Ishikawa (cell line): ENCODE results near the gene CALCOCO1.

Experiments
- CEBPB ChIP-seq: IDR thresholded peaks from 2 replicates; pipeline ENCODE4 v1.6.1; 2012
- CREB1 ChIP-seq: IDR thresholded peaks from 2 replicates; pipeline ENCODE4 v1.6.1; 2012; ENCODE audit warnings: low read depth
- EGR1 ChIP-seq: IDR thresholded peaks from 2 replicates; pipeline ENCODE4 v1.6.1; 2012
- EP300 ChIP-seq: IDR thresholded peaks from 2 replicates; pipeline ENCODE4 v1.6.1; 2012; ENCODE audit warnings: borderline replicate concordance
- FOXM1 ChIP-seq: IDR thresholded peaks from 2 replicates; pipeline ENCODE4 v1.6.1; 2012; ENCODE audit warnings: low read depth, borderline replicate concordance
- NFIC ChIP-seq: IDR thresholded peaks from 2 replicates; pipeline ENCODE4 v1.6.1; 2012
- RAD21 ChIP-seq: IDR thresholded peaks from 2 replicates; pipeline ENCODE4 v1.6.1; 2012; ENCODE audit warnings: low read depth
- TAF1 ChIP-seq: IDR thresholded peaks from 2 replicates; pipeline ENCODE4 v1.6.1; 2012; ENCODE audit warnings: low read depth, mild to moderate bottlenecking
- TCF12 ChIP-seq: IDR thresholded peaks from 2 replicates; pipeline ENCODE4 v1.6.1; 2012; ENCODE audit warnings: low read depth
- TEAD4 ChIP-seq: IDR thresholded peaks from 2 replicates; pipeline ENCODE4 v1.6.1; 2012
- YY1 ChIP-seq: IDR thresholded peaks from 2 replicates; pipeline ENCODE4 v1.6.1; 2012; ENCODE audit warnings: low read depth
- ZBTB7A ChIP-seq: IDR thresholded peaks from 2 replicates; pipeline ENCODE4 v1.6.1; 2012; ENCODE audit warnings: low read depth
- TF ChIP-seq, protein P1 (sequence below): IDR thresholded peaks from 2 replicates; pipeline ENCODE4 v1.6.1; 2012; ENCODE audit warnings: low read depth, mild to moderate bottlenecking
- TF ChIP-seq, protein P2 (sequence below): IDR thresholded peaks from 2 replicates; pipeline ENCODE4 v1.6.1; 2012
- TF ChIP-seq, protein P3 (sequence below): IDR thresholded peaks from 2 replicates; pipeline ENCODE4 v1.6.1; 2012

CALCOCO1 gene

DNA sequence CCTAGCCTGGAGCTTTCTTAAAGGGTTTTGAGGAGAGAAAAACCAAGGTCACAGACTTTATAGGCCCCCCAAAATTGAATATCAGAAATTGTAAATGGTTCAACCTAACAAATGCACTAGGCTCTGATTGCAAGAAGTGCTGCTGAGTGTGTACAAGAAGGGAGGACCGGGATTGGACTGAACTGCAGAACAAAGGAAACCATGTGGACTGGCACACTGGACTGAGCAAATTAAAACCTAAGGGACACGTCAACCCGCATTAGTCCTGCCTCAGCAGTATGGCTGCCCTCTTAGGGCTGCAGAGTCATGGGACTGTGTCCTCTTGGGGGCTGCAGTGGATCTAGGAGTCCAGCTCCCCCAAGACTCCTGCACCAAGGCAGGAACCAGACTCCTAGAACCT lies 25.4 kb upstream of the CALCOCO1 start:
- no peak for TF ChIP-seq TCF12
- no peak for TF ChIP-seq EGR1
- no peak for TF ChIP-seq YY1
- TF ChIP-seq FOXM1, result no peak
- no peak for TF ChIP-seq CREB1
- TF ChIP-seq ZBTB7A, result no peak
- TF ChIP-seq, protein P1, sequence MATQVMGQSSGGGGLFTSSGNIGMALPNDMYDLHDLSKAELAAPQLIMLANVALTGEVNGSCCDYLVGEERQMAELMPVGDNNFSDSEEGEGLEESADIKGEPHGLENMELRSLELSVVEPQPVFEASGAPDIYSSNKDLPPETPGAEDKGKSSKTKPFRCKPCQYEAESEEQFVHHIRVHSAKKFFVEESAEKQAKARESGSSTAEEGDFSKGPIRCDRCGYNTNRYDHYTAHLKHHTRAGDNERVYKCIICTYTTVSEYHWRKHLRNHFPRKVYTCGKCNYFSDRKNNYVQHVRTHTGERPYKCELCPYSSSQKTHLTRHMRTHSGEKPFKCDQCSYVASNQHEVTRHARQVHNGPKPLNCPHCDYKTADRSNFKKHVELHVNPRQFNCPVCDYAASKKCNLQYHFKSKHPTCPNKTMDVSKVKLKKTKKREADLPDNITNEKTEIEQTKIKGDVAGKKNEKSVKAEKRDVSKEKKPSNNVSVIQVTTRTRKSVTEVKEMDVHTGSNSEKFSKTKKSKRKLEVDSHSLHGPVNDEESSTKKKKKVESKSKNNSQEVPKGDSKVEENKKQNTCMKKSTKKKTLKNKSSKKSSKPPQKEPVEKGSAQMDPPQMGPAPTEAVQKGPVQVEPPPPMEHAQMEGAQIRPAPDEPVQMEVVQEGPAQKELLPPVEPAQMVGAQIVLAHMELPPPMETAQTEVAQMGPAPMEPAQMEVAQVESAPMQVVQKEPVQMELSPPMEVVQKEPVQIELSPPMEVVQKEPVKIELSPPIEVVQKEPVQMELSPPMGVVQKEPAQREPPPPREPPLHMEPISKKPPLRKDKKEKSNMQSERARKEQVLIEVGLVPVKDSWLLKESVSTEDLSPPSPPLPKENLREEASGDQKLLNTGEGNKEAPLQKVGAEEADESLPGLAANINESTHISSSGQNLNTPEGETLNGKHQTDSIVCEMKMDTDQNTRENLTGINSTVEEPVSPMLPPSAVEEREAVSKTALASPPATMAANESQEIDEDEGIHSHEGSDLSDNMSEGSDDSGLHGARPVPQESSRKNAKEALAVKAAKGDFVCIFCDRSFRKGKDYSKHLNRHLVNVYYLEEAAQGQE, result no peak
- TF ChIP-seq RAD21, result no peak
- no peak for TF ChIP-seq NFIC
- TF ChIP-seq, protein P2, sequence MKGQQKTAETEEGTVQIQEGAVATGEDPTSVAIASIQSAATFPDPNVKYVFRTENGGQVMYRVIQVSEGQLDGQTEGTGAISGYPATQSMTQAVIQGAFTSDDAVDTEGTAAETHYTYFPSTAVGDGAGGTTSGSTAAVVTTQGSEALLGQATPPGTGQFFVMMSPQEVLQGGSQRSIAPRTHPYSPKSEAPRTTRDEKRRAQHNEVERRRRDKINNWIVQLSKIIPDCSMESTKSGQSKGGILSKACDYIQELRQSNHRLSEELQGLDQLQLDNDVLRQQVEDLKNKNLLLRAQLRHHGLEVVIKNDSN, result no peak
- TF ChIP-seq, protein P3, sequence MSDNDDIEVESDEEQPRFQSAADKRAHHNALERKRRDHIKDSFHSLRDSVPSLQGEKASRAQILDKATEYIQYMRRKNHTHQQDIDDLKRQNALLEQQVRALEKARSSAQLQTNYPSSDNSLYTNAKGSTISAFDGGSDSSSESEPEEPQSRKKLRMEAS, result no peak
- no peak for TF ChIP-seq TEAD4
- TF ChIP-seq CEBPB, result no peak

DNA sequence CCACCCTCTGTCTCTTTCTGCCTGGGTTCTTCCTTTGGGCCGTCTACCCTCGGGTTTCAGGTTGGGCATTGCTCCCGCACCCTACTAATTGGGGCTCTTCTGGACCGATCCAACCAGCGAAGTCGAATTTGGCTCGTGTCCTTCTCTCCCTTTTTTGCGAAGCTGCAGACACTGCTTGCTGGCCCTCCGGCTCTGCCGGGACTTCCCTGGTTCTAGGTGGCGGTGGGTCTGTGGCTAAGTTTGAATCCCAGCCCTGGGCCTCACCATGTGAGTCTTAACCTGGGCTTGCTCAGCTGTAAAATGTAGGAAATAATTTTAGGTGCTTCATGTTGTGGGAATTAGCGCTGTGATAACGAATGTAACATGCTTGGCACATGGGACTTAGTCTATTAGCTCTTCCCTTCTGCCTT lies 24.9 kb upstream of the CALCOCO1 start:
- TF ChIP-seq RAD21, result no peak
- TF ChIP-seq TAF1, result no peak
- no peak for TF ChIP-seq CREB1
- TF ChIP-seq EGR1, result no peak
- TF ChIP-seq ZBTB7A, result no peak
- TF ChIP-seq NFIC, result no peak
- TF ChIP-seq, protein P3, result no peak
- TF ChIP-seq, protein P1, result no peak
- no peak for TF ChIP-seq TEAD4
- no peak for TF ChIP-seq YY1
- no peak for TF ChIP-seq CEBPB
- no peak for TF ChIP-seq TCF12
- TF ChIP-seq, protein P2, result no peak
- TF ChIP-seq FOXM1, result no peak
- no peak for TF ChIP-seq EP300

DNA sequence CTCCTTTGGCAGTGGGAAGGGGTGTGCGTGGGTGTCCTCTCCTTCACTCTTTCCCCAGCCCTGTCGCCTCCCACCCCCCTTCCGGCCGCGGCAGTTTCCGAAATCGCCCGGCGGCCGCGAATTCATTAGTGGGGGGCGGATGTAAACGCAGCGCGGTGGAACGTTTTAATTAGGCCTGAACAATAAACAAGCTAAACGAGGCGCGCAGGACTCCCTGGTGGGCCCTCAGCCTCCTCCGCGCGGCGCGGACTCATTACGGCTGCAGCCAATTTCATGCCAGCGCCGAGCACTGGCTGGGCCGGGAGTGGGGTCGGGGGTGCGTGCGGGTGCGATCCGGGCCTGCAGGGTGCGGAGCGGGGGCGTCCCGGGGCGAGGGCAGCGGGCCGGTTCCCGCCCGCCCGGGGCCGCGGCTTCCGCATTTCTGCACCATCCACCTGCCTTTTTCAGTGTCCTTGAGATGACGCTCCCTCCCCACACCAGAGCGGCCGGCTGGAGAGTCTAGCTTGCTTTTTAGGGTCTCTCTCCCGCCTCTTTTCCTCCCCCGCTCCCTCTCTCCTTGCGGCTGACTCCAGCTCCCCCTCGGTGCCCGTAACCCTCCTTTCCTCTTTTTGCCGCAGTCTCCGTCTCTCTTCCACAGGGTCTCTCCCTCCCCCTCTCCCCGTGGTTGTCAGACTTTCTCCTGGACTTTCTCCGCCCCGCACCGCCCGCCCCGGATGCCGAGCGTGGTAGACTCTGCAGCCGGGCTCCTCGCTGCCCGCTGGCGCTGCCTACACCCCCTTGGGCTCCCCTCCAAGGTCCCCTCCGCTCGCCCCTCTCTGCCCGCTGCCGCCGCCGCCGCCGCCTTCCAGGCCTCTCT lies 24.3 kb upstream of the CALCOCO1 start, which contains the start of gene CISTR:
Gene CISTR (minus strand): TSS at position 644 of the 856 bp plus-strand sequence.
- TF ChIP-seq CEBPB (no peak), RAD21 (no peak), ZBTB7A (0 out of 2 replicates have a peak, but pooled peaks have one; percentile 53), EP300 (no peak), TCF12 (no peak; the same call in 1 of the 2 replicates), YY1 (no peak), EGR1 (peak; percentile 74), TEAD4 (peak; percentile 46; the same call in 1 of the 2 replicates), NFIC (peak; percentile 60), CREB1 (no peak), FOXM1 (no peak), TAF1 (no peak)
- TF ChIP-seq, protein P1, result no peak
- TF ChIP-seq, protein P3, result no peak
- TF ChIP-seq, protein P2, result no peak
